ENCODE measurements around the gene KIF1B. TPM values are rescaled to one million over a fixed set of nuclear protein-coding genes. Genes with fewer than 3 reads are reported as not detected.

Gene KIF1B
- total and polyA plus RNA-seq, 2 donors from 2014 or later = 8.0 to 46.4 TPM

DNA sequence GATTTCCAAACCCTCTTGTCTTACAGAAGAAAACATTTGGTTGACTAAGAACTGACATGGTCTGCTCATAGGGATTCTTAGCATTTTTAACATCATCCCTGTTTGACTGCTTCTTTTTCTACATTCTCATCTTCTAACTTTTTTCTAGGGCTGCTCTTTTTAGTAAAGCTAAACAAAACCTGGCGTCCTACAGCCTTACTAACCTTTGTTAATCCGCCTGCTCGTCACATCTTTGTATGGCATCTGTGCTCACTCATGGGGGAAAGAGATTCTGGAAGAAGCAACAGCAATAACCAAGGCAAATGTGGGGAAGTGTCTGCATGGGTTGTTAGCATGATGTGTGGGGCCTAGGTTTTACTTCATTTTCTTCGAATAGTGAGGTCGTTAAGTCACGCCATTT is 92.0 kb downstream of the KIF1B start:
- peaks cover 2 to 21% (median 14%) of the 10 kb centered on the region in 3 donors for H3K36me3 ChIP-seq (ENCODE audit: control insufficient read depth in 2 of 3, insufficient read depth in 3 of 3, low read length in 3 of 3)
- no peak for TF ChIP-seq CTCF (IDR thresholded peaks at IDR 0.05; ENCODE audit: borderline replicate concordance, extremely low read depth, insufficient read depth)
- H3K9ac ChIP-seq (ENCODE audit: low read length in 3 of 3) = no peak overlapping the region
- H3K27me3 ChIP-seq (ENCODE audit: control insufficient read depth, insufficient read depth, low read length) = no peaks in the 10 kb centered on the region
- DNase-seq (no peak), FAIRE-seq (no peak)
- H3K4me1 ChIP-seq (ENCODE audit: control insufficient read depth in 2 of 3, insufficient read depth in 2 of 3, low read depth in 1 of 3, low read length in 3 of 3) = no peaks in the 10 kb centered on the region
- intact Hi-C loops (cut with DNase I) = no loop called here
- no peak overlapping the region for H3K27ac ChIP-seq (ENCODE audit: low read depth in 2 of 2, low read length in 2 of 2)
- no peaks in the 10 kb centered on the region for H3K9me3 ChIP-seq (ENCODE audit: control insufficient read depth in 2 of 3, insufficient read depth in 1 of 3, low read length in 3 of 3)
- no peak overlapping the region for H3K4me3 ChIP-seq (ENCODE audit: low read length in 3 of 3)

GRCh38 chr1:10304295-10304694 is 93.9 kb downstream of the KIF1B start:
- no peaks in the 10 kb centered on the region for H3K9me3 ChIP-seq (ENCODE audit: control insufficient read depth in 2 of 3, insufficient read depth in 1 of 3, low read length in 3 of 3)
- no peak for FAIRE-seq
- intact Hi-C loops (cut with DNase I) = no loop called here

DNA sequence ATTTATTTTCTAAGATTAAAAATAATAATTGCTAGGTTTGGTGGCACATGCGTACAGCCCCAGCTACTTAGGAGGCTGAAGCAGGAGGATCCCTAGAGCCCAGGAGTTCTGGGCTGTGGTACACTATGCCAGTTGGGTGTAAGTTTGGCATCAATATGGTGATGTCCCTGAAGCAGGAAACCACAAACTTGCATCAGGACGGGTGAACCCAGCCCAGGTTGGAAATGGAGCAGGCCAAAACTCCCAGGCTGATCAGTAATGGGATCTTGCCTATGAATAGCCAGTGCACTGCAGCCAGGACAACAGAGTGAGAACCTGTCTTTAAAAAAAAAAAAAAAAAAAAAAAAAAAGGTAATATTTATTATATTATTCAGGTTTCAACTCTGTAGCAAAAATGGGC is 96.1 kb downstream of the KIF1B start:
- H3K36me3 ChIP-seq (ENCODE audit: control insufficient read depth in 2 of 3, insufficient read depth in 3 of 3, low read length in 3 of 3) = peaks cover 2 to 20% (median 14%) of the 10 kb centered on the region in 3 donors
- no peak overlapping the region for H3K4me3 ChIP-seq (ENCODE audit: low read length in 3 of 3)
- H3K9ac ChIP-seq (ENCODE audit: low read length in 3 of 3) = no peak overlapping the region
- H3K27me3 ChIP-seq (ENCODE audit: control insufficient read depth, insufficient read depth, low read length) = no peaks in the 10 kb centered on the region
- H3K9me3 ChIP-seq (ENCODE audit: control insufficient read depth in 2 of 3, insufficient read depth in 1 of 3, low read length in 3 of 3) = no peaks in the 10 kb centered on the region
- FAIRE-seq = no peak
- no peak for TF ChIP-seq CTCF (IDR thresholded peaks at IDR 0.05; ENCODE audit: borderline replicate concordance, extremely low read depth, insufficient read depth)
- intact Hi-C loops (cut with DNase I) = no loop called here
- no peak overlapping the region for H3K27ac ChIP-seq (ENCODE audit: low read depth in 2 of 2, low read length in 2 of 2)
- no peaks in the 10 kb centered on the region for H3K4me1 ChIP-seq (ENCODE audit: control insufficient read depth in 2 of 3, insufficient read depth in 2 of 3, low read depth in 1 of 3, low read length in 3 of 3)
- no peak for DNase-seq

More at GRCh38 chr1:10304295-10304694, 93.9 kb downstream of the KIF1B start:
- Histone ChIP-seq H3K9ac (ENCODE audit: low read length in 3 of 3) (no peak overlapping the region), H3K27ac (ENCODE audit: low read depth in 2 of 2, low read length in 2 of 2) (no peak overlapping the region), H3K27me3 (ENCODE audit: control insufficient read depth, insufficient read depth, low read length) (no peaks in the 10 kb centered on the region), H3K4me1 (ENCODE audit: control insufficient read depth in 2 of 3, insufficient read depth in 2 of 3, low read depth in 1 of 3, low read length in 3 of 3) (no peaks in the 10 kb centered on the region), H3K36me3 (ENCODE audit: control insufficient read depth in 2 of 3, insufficient read depth in 3 of 3, low read length in 3 of 3) (peaks cover 2 to 15% (median 11%) of the 10 kb centered on the region in 3 donors), H3K4me3 (ENCODE audit: low read length in 3 of 3) (no peak overlapping the region)
- DNase-seq = no peak
- TF ChIP-seq CTCF (IDR thresholded peaks at IDR 0.05; ENCODE audit: borderline replicate concordance, extremely low read depth, insufficient read depth) = no peak

DNA sequence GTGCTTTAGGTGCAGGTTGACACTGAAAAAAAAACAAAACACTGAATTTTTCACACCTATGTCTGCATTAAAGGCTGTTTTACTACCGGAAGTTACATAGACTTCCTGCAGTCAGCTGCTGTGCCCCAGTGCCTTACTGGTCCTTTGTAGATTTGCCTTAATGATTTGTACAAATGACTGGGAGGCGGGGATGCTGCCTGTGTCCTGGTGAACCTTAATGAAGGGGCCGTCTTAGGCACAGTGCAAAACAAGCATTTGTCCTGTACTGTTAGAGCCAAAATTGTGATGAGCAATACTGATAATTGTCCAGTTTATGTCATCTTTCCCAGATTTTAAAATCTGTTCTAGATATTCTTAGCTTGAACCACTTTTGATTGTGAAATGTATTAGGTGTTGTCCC is 97.6 kb downstream of the KIF1B start:
- DNase-seq (peak in 1 of 5 donors; percentile 9), FAIRE-seq (no peak)
- intact Hi-C loops (cut with DNase I) = no loop called here
- no peaks in the 10 kb centered on the region for H3K4me1 ChIP-seq (ENCODE audit: control insufficient read depth in 2 of 3, insufficient read depth in 2 of 3, low read depth in 1 of 3, low read length in 3 of 3)
- no peak overlapping the region for H3K4me3 ChIP-seq (ENCODE audit: low read length in 3 of 3)
- H3K9me3 ChIP-seq (ENCODE audit: control insufficient read depth in 2 of 3, insufficient read depth in 1 of 3, low read length in 3 of 3) = no peaks in the 10 kb centered on the region
- no peak overlapping the region for H3K9ac ChIP-seq (ENCODE audit: low read length in 3 of 3)
- H3K36me3 ChIP-seq (ENCODE audit: control insufficient read depth in 2 of 3, insufficient read depth in 3 of 3, low read length in 3 of 3) = peaks cover 2 to 20% (median 14%) of the 10 kb centered on the region in 3 donors
- H3K27ac ChIP-seq (ENCODE audit: low read depth in 2 of 2, low read length in 2 of 2) = no peak overlapping the region
- TF ChIP-seq CTCF (IDR thresholded peaks at IDR 0.05; ENCODE audit: borderline replicate concordance, extremely low read depth, insufficient read depth) = no peak
- no peaks in the 10 kb centered on the region for H3K27me3 ChIP-seq (ENCODE audit: control insufficient read depth, insufficient read depth, low read length)
